HepG2 (cell line): ENCODE measurements around the gene PDLIM5. TPM values are rescaled to one million over a fixed set of nuclear protein-coding genes. Genes with fewer than 3 reads are reported as not detected.

Experiments
- CREM ChIP-seq, 2 experiments: sonication (generic) in 1 of 2; formaldehyde crosslinking in 1 of 2; IDR thresholded peaks; 2 replicates each; pipeline versions ENCODE4 v1.4.0 to v1.6.1; 2016 to 2020; ENCODE audit warnings: antibody characterized with exemption in 1 of 2, mild to moderate bottlenecking in 1 of 2, missing genetic modification reagents in 1 of 2
- E2F5 ChIP-seq: sonication (generic); formaldehyde crosslinking; conservative IDR thresholded peaks from 2 replicates; pipeline ENCODE4 v1.4.0; 2020; ENCODE audit warnings: missing genetic modification reagents
- KDM1A ChIP-seq: IDR thresholded peaks from 2 replicates; pipeline ENCODE4 v1.6.1; 2016; ENCODE audit warnings: missing compliant biosample characterization
- KDM5A ChIP-seq: fragments of 200-600 bp; sonication (generic); IDR thresholded peaks from 2 replicates; pipeline ENCODE4 v1.7.0; 2018; ENCODE audit warnings: antibody characterized with exemption, mild to moderate bottlenecking, low read length, borderline replicate concordance
- MBD4 ChIP-seq: IDR thresholded peaks from 2 replicates; pipeline ENCODE4 v1.6.1; 2012; ENCODE audit warnings: low read length, inconsistent platforms, borderline replicate concordance
- MLXIP ChIP-seq: sonication (generic); formaldehyde crosslinking; IDR thresholded peaks from 2 replicates; pipeline ENCODE4 v1.9.0; 2021; ENCODE audit warnings: missing genetic modification reagents, borderline replicate concordance
- RBFOX2 ChIP-seq: fragments of 200-400 bp; formaldehyde crosslinking; IDR thresholded peaks from 2 replicates; pipeline ENCODE4 v1.6.1; 2017; ENCODE audit warnings: low read depth, mild to moderate bottlenecking, low read length
- SOX6 ChIP-seq, 2 experiments: fragments of 450-650 bp in 1 of 2; sonication (generic) in 1 of 2; formaldehyde crosslinking in 1 of 2; IDR thresholded peaks; 2 replicates each; pipeline versions ENCODE4 v1.4.0 to v1.6.1; 2017 to 2020; ENCODE audit warnings: antibody characterized with exemption in 1 of 2, mild to moderate bottlenecking in 1 of 2, missing genetic modification reagents in 1 of 2
- TCF7L2 ChIP-seq: IDR thresholded peaks from 2 replicates; pipeline ENCODE4 v1.6.1; 2011; ENCODE audit warnings: mild to moderate bottlenecking, low read depth, low read length, moderate library complexity
- ZBTB25 ChIP-seq: IDR thresholded peaks from 2 replicates; pipeline ENCODE4 v1.6.1; 2018; ENCODE audit warnings: missing genetic modification reagents
- ZNF296 ChIP-seq: sonication (generic); formaldehyde crosslinking; conservative IDR thresholded peaks from 2 replicates; pipeline ENCODE4 v1.5.0; 2020; ENCODE audit warnings: mild to moderate bottlenecking, missing genetic modification reagents
- ZNF34 ChIP-seq: sonication (generic); formaldehyde crosslinking; IDR thresholded peaks from 2 replicates; pipeline ENCODE4 v1.4.0; 2020; ENCODE audit warnings: mild to moderate bottlenecking, missing genetic modification reagents, borderline replicate concordance
- ZNF501 ChIP-seq: sonication (generic); formaldehyde crosslinking; IDR thresholded peaks from 2 replicates; pipeline ENCODE4 v1.5.1; 2020; ENCODE audit warnings: mild to moderate bottlenecking, moderate library complexity, missing genetic modification reagents
- ZNF572 ChIP-seq: sonication (generic); formaldehyde crosslinking; IDR thresholded peaks from 2 replicates; pipeline ENCODE4 v1.5.1; 2020; ENCODE audit warnings: mild to moderate bottlenecking, missing genetic modification reagents
- ZNF646 ChIP-seq: sonication (generic); formaldehyde crosslinking; IDR thresholded peaks from 2 replicates; pipeline ENCODE4 v1.9.0; 2021; ENCODE audit warnings: mild to moderate bottlenecking, missing genetic modification reagents
- ZNF660 ChIP-seq: sonication (generic); formaldehyde crosslinking; IDR thresholded peaks from 2 replicates; pipeline ENCODE4 v1.5.1; 2020; ENCODE audit warnings: mild to moderate bottlenecking, low read depth, missing genetic modification reagents, borderline replicate concordance
- polyA plus RNA-seq, 8 experiments: library from polyadenylated mRNA; depleted of rRNA in 3 of 8; stranded (reverse) in 7 of 8; unstranded in 1 of 8; fragments of >200 nt; fragmentation: Illumina TruSeq in 4 of 8; extraction: Trizol in 4 of 8; gene quantifications; 2 replicates each; pipeline versions ENCODE4 v1.2.1 to v1.2.3, GENCODE V29; 2011 to 2016; ENCODE audit warnings: low read depth in 4 of 8, missing spikeins in 1 of 8, mixed read lengths in 1 of 8; ENCODE audit not compliant: insufficient read depth in 1 of 8
- total RNA-seq, 5 experiments: library from RNA; depleted of rRNA; stranded (reverse); fragments of >200 nt; fragmentation: Illumina TruSeq; extraction: Trizol; gene quantifications; 2 replicates each; pipeline ENCODE4 v1.2.3, GENCODE V29; 2016; ENCODE audit warnings: low read depth in 1 of 5

Gene PDLIM5
- total and polyA plus RNA-seq, 2 of the 13 experiments (the other 11 are each of a cell fraction or from before 2014, with no cell fraction given), result 52.8 to 119 TPM

- TF ChIP-seq ZNF646 (CRISPR knock-in tag), result no peak
- 0 out of 2 replicates have a peak, but pooled peaks have one; percentile 69 for TF ChIP-seq MBD4
- no peak for TF ChIP-seq MLXIP (CRISPR knock-in tag)
- TF ChIP-seq KDM5A, result 0 out of 2 replicates have a peak, but pooled peaks have one; percentile 29
- peak; percentile 38; the same call in 1 of the 2 replicates for TF ChIP-seq RBFOX2
- no peak for TF ChIP-seq ZNF501 (CRISPR knock-in tag)
- TF ChIP-seq ZNF34 (CRISPR knock-in tag), result no peak
- TF ChIP-seq KDM1A (CRISPR knock-in tag), result no peak
- TF ChIP-seq E2F5 (CRISPR knock-in tag), result no peak
- 0 out of 2 replicates have a peak, but pooled peaks have one; percentile 17 for TF ChIP-seq TCF7L2
- TF ChIP-seq ZNF660, result no peak
- no peak for TF ChIP-seq ZNF296 (CRISPR knock-in tag)
- TF ChIP-seq SOX6 (IDR thresholded peaks at IDR 0.05), result no peak
- 0 out of 2 replicates have a peak, but pooled peaks have one; percentile 6 for TF ChIP-seq SOX6 (CRISPR knock-in tag; IDR thresholded peaks at IDR 0.05)
- TF ChIP-seq ZBTB25 (CRISPR knock-in tag), result peak; percentile 17; the same call in 1 of the 2 replicates
- peak; percentile 20; the same call in 1 of the 2 replicates for TF ChIP-seq CREM (IDR thresholded peaks at IDR 0.05)
- no peak for TF ChIP-seq CREM (CRISPR knock-in tag; IDR thresholded peaks at IDR 0.05)
- no peak for TF ChIP-seq ZNF572 (CRISPR knock-in tag)
These were observed 1.7 kb downstream of the PDLIM5 start (continued) for GRCh38 chr4:94453391-94453963.
